Measurements from ENCODE around the gene NLE1.
A peak's percentile ranks its signal among the peaks of the same experiment; 100 is the strongest.
"Not testable (repeated sequence)": the region's sequence is repeated elsewhere in the genome, so short reads cannot be mapped to it uniquely, and the experiment has no call there.

Gene NLE1

DNA sequence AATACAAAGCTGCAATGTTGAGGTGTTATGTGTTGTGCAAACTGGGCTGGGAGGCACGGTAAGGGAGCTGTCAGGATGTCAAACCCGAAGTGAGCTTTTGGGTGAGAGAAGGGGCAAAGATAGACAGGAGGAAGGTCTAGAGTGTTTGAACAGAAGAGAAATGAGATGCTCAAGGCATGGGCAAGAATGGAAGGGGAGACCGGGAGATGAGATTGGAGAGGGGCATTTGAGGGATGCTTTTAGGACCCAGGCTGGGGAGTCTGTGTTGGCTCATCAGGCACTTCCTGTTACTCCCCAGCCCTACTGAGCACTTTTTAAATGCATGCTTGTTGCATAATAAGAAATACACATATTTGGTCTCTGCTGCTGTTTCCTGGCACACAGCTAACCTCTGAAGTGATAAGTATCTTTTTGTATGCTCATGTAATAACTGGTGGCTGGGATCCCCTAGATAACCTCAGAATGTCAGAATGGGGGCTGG lies 19.2 kb upstream of the NLE1 start:
- no peak for DNase-seq

DNA sequence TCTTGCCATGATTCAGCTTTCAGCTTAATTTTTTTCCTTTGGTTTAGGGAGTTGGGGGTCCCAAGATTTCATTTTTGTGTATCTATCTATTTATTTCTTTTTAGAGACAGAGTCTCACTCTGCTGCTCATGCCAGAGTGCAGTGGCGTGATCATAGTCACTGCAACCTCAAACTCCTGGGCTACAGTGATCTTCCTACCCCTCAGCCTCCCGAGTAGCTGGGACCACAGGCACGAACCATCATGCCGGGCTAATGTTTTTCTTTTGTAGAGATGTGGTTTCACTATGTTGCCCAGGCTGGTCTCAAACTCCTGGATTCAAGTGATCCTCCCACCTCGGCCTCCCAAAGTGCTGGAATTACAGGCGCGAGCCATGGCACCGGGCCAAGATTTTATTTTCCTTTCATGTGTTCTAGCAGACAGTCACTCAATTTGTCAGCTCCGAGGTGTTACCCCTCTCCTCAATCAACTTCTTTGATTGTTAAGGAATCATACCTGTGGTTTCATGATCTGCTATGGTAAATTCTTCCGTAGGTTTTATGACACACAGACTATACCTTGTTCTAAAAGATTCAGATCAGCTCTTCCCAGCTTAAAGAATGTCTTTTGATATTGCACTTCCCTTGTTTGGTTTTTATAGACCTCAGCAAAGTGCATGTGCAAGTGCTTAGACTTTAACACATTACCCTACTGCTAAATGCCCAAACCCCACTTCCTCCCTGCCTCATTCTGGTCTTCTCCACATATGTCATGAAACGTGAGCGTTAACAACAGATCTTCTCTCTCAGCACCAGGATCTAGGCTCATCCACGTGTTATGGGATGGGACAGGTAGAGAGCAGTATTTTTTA lies 18.5 kb upstream of the NLE1 start:
- DNase-seq = peak; percentile 22

DNA sequence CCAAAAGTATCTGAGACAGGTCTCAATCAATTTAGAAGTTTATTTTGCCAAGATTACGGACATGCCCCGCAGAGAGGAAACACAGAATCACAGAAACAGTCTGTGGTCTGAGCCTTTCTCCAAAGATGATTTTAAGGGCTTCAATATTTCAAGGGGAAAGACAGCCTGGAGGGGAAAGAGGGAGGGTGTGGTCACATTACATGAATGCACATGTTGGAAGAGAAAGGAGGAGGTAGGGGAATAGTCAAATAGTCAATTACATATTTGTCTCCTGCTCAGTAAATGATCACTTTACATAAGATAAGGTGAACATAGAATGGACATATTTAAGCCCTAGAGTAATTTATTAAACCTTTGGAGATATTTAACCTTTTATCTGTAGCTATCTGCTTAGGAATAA lies 17.8 kb upstream of the NLE1 start:
- DNase-seq = no peak

DNA sequence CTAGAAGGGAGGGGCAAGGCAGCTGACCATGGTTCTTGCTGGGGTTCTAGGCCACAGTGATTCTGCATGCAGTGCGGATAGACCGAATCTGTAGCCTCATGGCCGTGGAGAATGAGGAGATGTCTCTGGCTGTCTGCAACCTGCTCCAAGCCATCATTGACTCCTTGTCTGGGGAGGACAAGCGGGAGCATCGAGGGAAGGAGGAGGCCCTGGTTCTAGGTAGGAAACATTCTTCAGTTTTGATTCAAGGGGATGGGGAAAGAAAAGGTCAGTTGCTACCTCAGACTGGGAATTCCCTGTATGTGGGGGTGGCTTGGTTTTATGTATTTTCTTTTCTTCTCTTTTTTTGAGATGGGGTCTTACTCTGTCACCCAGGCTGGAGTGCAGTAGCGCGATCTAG lies 13.1 kb upstream of the NLE1 start:
- DNase-seq = no peak

DNA sequence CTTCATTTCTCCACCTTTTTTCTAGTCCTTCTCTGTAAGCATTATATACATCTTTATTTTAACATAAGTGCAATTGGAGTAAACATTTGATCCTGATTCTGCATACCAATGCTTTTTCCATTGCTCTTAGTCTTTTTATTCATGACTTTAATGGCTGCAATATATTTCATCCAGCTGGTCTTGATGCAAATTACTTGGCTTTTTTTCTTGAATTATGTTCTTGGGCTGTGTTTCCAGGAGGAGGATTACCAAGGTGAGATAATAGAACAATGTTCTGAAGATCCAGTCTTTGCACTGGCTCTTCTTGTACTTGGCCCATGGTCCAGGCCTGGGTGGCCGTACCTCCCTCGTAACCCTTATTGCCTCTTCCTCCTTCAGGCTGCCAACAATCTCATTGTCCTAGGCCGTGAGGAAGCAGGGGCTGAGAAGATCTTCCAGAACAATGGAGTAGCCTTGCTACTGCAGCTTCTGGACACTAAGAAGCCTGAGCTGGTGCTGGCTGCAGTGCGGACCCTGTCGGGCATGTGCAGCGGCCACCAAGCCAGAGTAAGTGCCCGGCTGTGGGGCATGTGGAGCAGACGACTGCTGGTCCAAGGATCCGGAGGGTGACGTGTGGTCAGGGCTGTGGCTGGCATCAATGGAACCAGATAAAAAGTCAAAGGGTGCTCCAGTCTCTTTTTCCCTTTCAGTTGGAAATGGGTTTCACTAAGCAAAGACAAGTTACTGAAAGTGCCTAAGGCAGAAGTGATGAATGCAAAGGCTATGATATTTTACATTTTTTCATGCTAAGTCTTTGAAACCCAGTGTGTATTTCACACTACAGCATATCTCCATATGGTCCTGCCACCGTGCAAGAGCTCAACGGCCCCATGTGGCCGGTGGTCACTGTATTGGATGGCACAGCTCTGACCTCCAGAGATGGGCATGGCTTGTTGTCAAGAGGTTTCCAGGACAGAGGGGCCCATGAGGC lies 12.4 kb upstream of the NLE1 start:
- DNase-seq = no peak

DNA sequence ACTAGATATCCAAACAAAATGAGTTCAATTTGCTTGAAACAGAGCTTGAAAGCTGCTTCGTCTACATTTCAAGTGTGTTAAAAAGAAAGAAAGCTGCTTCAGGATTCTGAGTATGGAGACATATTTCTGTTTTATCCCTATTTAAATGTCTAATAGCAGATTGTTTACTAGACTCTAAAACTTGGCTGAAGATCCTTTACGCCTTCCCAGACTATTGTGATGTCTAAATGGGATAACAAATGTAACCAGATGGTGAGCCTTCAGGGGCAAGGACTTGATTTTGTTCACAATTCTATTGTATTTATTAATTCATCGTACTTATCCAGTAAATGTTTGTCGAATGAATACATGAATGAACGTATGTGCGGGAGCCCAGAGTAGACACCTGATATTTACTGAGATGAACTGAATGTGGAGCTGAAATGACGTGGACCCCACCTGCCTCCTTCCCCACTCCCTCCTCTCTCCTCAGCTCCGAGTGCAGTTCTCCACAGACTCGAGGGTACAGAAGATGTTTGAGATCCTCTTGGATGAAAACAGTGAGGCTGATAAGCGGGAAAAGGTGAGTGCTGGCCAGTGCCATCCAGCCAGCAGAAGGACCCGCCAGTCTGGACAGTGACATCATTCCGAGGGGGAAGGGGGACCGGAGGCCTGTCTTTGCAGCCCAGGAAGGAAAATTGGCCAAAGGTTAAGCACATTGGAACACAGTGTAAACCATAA lies 10.5 kb upstream of the NLE1 start:
- DNase-seq = no peak

DNA sequence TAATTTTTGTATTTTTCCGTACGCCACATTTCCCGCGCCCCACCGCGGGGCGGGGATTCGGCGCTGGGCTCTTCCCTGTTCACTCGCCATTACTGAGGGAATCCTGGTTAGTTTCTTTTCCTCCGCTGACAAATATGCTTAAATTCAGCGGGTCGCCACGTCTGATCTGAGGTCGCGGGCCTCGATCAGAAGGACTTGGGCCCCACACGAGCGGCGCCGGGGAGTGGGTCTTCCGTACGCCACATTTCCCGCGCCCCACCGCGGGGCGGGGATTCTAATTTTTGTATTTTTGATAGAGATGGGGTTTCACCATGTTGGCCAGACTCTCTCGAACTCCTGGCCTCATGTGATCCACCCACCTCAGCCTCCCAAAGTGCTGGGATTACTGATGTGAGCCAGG lies 9.0 kb upstream of the NLE1 start:
- not testable (repeated sequence) for DNase-seq

DNA sequence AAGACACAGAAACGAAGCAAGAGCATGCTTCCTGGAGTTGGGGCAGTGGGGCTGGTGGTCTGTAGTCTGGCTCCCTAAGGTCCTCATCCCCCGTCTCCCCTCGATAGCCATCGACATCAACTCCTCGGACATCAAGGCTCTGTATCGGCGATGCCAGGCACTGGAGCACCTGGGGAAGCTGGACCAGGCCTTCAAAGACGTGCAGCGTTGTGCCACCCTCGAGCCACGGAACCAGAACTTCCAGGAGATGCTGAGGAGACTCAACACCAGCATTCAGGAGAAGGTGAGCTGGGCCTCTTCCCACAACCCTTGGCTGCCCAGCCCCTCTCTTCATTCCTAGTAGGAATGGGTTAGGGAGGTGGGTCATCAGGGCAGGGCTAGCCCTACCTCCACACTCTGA lies 7.8 kb upstream of the NLE1 start:
- DNase-seq = no peak

DNA sequence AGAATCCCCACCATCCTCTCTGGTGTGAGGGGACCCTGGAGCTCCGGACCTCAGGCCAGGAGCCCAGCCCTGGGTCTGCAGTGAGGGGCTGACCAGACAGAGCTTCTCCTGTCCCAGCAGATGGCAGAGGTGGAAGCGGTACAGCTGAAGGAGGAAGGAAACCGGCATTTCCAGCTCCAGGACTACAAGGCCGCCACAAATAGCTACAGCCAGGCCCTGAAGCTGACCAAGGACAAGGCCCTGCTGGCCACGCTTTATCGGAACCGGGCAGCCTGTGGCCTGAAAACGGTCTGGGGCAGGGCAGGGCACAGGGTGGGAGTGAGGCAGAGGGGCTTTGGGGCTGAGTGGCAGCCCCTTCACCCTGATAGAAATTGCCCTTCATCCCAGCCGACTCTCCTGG lies 6.0 kb upstream of the NLE1 start:
- DNase-seq = no peak

DNA sequence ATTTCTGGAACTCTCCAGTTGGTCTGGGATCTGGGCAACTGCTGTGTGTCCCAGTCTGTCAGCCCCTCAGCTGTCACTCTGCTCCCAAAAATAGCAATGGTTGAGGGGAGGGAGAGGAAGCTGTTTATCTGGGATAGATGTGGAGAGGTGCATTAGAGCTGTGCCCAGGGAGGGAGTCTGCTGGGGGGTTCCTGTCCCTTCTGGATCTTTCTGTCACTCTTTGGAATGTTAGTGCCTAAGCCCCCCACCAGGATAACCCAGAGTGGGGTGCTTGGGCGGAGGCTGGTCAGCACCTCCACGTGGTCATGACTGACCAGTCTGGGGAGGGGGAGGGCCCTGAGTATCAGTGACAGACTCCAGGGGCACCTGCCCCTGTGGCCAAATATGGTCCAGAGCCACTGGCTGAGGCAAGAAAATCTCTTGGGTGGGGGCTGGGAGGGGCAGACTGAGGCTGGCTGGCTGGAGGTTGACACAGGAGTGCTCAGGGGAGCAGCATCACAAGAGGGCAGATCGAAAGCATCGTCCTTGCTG lies 5.3 kb upstream of the NLE1 start, which contains the start of gene UNC45B:
TSS of gene UNC45B (plus strand) at position 443 of the 531 bp plus-strand sequence. CDS start 447 bp downstream, outside the sequence.
- DNase-seq = no peak

DNA sequence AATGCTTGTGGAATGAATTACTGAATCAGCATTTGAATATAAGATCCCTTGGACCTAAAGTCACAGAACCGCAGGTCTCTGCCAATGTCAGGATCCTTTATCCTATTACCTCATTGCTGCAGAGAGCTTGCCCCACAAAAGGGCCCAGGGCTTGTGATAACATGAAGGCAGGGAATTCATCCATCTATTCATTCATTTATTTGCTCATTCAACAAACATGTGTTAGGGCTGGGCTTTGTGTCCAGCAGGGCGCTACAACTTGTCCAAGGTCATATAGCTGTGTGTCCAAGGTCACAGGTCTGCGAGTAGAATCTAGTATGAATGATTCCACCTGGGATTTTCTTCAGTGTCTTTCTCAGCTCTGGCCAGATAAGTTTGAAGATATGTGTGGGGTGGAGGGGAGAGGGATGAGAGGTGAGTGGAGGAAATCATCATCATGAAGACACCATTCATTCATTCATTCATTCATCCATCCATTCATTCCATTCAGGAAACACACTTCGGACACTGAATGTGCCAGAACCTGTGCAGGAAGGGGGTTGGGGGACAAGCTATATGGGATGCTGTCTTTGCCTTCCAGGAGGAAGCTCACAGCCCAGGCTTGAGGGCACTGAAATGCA lies 4.2 kb upstream of the NLE1 start:
- no peak for DNase-seq

DNA sequence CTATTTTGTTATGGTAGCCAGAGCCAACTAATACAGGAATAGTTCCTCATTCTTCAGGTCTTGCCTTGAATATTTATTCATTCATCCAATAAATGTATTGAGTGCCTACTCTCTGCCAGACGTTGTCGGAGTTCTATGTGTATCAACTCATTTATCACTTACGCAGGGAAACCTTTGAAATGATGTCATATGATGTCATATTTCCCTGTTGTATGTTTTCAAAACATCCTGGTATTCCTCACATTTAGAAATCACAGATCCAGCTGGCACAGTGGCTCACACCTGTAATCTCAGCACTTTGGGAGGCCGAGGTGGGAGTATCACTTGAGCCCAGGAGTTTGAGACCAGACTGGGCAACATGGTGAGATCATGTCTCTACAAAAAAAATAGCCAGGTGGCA lies 2.7 kb upstream of the NLE1 start:
- DNase-seq = no peak

DNA sequence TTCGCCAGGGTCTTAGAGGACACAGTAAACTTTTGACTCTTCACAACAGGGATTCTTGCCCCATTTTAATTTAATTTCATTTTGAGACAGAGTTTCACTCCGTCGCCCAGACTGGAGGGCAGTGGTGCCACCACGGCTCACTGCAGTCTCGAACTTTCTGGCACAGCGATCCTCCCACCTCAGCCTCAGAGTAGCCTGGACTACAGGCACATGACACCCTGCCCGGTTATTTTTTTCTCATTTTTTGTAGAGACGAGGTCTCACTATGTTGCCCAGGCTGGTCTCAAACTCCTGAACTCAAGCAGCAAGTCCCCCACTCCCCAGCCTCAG lies 329 bp upstream of the NLE1 start:
- no peak for DNase-seq

DNA sequence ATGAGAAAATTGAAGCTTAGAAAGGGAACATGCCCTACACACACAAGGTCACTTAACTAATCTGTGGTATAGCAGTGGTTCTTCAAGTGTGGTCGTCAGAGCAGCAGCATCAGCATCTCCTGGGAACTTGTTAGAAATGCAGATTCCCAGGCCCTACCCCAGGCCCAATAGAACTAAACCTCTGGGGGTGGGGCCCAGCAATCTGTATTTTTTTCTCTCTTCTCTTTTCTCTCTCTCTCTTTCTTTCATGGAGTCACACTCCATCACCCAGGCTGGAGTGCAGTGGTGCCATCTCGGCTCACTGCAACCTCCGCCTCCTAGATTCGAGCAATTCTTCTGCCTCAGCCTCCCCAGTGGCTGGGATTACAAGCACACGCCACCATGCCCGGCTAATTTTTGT lies 3.9 kb downstream of the NLE1 start:
- no peak for DNase-seq

DNA sequence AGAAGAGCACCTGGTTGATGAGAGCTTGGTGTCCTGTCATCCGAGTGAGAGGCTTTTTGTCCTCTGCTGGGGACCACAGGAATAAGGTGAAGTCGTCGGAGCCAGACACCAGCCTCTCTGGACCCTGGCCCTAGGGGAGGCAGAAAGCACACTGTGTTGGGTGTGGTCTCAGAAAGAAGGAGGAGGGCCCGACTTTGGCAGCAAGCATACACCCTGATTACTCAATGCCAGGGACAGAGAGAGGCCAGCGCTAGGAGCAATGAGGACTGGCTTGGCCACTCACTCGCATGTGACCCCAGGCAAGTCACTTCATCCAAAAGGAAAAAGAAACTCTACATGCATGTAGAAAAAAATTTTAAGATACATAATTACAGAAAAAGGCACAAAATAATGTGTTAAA lies 6.8 kb downstream of the NLE1 start:
- no peak for DNase-seq

DNA sequence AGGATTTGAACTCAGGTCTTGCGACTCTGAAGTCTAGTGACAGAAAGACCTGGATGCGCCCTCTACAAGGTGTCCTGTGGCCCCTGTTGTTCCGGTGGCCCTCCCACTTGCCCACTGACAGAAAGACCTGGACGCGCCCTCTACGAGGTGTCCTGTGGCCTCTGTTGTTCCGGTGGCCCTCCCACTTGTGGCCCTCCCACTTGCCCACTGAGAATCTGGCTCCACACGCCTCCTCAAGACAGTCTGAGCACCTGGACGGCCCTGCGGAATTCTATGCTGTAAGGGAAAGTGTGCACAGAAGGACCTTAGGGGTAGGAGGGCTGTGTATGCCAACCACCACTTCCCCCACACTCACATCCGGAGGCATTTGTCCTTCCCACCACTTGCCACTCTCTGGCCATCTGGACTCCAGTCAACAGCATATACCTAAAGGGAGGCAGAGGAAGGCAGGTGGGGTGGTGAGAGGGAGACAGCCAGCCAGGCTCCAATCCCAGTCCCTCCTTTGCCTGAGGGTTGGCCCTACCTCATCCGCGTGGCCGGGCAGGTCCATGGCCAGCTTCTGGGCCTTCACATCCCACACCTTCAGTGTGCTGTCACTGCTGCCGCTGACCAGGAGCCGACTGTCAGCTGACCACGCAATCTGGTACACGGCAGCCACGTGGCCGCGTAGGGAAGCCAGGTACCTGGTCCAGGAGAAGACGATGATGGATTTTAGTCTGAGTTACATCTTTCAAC lies 9.1 kb downstream of the NLE1 start:
- DNase-seq = no peak

DNA sequence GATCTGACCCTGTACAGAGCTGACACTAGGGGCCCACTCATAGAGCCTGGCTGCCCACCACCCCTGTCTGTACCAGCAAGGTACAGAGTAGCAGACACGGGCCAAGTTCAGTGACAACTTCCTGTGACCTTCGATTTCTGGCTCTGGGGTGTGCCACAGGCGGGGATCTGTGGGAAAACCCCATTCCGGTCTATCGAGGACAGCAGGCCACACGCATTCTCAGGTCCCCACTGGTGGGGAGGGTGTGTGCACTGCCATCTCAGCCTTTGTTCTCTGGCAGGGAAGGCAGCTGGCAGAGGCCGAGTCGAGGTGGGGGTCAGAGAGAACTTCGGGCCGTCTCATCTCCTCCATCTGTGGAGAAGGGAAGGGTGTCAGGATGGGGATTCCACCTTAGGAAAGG lies 10.0 kb downstream of the NLE1 start:
- no peak for DNase-seq

DNA sequence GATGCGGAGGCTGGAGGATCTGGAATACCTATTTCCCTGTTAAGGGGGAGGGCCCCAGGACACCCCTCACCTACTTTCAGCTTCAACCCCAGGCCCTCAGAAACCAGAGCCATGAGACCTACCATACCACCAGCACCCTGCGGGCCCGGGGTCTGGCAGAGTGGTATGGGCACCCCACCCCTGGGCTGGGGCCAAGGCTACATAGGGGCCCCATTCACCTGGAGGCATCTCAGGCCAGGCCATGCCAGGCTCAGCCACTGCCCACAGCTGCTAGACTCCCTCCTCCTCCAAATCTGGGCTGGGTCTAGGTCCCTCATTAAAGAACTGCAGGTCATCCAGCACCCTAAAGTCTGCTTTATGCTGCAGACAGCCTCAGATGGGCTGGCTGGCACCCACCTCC lies 11.7 kb downstream of the NLE1 start:
- DNase-seq = no peak

DNA sequence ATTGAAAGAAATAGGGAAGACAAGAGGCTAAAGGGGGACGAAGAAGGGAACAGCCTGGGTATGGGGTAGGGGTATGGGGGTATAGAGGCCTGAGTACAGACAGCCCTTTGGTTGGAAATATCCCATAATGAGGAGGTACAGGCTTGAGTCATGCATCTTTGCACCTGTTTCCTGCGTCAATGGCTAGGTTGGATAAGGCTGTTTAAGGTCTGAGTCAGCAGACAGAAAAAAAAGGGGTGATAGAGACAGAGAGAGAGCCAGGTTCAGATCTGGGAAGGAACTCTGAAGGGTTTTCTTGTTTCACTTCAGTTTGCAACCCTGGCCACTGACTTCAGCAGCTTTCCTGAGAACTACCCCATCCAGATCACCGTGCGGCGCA lies 12.1 kb downstream of the NLE1 start:
- DNase-seq = no peak

DNA sequence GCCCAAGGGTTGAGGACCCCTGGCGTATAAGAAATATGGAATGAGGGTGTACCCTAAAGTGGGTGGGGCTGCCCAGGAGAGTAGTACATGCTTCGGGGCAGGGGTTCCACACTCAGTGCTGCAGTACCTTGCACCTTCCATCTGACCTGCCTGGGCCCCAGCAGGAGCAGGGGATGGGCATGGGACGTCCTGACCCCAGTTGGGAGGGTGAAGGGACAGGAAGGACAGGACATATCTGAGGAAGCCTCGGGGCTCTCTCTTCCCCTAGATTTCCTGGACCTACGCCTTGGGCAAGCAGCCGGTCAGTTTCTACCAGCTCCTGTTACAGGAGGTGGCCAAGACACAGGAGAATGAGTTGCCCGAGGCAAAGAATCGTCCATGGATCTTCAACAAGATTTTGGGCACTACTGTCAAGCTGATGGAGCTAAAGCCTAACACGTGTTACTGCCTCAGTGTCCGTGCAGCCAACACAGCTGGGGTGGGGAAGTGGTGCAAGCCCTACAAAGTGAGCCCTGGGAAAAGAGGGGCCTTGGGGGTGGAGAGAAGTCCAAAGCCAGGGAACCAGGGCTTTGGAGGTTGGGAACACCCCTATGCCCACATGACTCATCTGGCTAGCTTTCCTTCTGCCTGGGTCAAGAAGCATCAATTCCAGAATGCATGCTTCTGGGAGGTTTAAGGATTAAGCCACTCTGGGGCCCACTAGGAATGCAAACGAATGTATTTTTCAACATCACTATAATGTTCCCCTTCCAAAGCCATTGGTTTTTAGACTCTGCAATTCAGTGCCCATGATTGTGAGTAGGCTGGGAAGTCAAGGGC lies 12.7 kb downstream of the NLE1 start:
- no peak for DNase-seq
